ENCODE measurements around the gene VILL.
"Not testable (repeated sequence)": the region's sequence is repeated elsewhere in the genome, so short reads cannot be mapped to it uniquely, and the experiment has no call there.

VILL gene

GRCh38 chr3:38038447-38038911 is 47.9 kb downstream of the VILL start:
- no peak for DNase-seq

- DNase-seq = peak; percentile 51
Measured at GRCh38 chr3:38039101-38039898, 48.7 kb downstream of the VILL start, which contains the start of gene DLEC1. Gene DLEC1, plus strand, starts transcription at chr3:38039208. Its CDS starts 18 bp downstream, at chr3:38039226.

GRCh38 chr3:38039899-38040261 is 49.3 kb downstream of the VILL start:
- DNase-seq = peak; percentile 14

- DNase-seq = no peak
Measured at GRCh38 chr3:38040401-38040800, 49.8 kb downstream of the VILL start.

- no peak for DNase-seq
Measured at GRCh38 chr3:38043486-38043885, 52.9 kb downstream of the VILL start.

- DNase-seq = no peak
Measured at GRCh38 chr3:38046027-38046426, 55.4 kb downstream of the VILL start.

- DNase-seq = no peak
Measured at GRCh38 chr3:38046821-38047220, 56.2 kb downstream of the VILL start.

- DNase-seq = no peak
Measured at GRCh38 chr3:38047896-38048295, 57.3 kb downstream of the VILL start.

GRCh38 chr3:38049358-38050126 is 59.0 kb downstream of the VILL start:
- no peak for DNase-seq

GRCh38 chr3:38051131-38051530 is 60.5 kb downstream of the VILL start:
- DNase-seq = no peak

GRCh38 chr3:38053286-38053685 is 62.7 kb downstream of the VILL start:
- DNase-seq = not testable (repeated sequence)

GRCh38 chr3:38053813-38054498 is 63.4 kb downstream of the VILL start:
- not testable (repeated sequence) for DNase-seq

GRCh38 chr3:38054499-38055001 is 64.0 kb downstream of the VILL start:
- DNase-seq = no peak
